Suppressor macrophage (primary cell): ENCODE results near the gene ZDHHC20.

Experiments
- DNase-seq, 4 experiments: peaks; one replicate each; pipeline ENCODE4 v3.0.0-alpha.2; 2020 to 2022

Gene ZDHHC20

GRCh38 chr13:21361706-21362105 is 97.4 kb downstream of the ZDHHC20 start:
- no peak for DNase-seq

GRCh38 chr13:21361123-21361522 is 98.0 kb downstream of the ZDHHC20 start:
- DNase-seq: no peak

- no peak for DNase-seq
Measured at GRCh38 chr13:21360463-21360862, 98.6 kb downstream of the ZDHHC20 start.

GRCh38 chr13:21359855-21360254 is 99.2 kb downstream of the ZDHHC20 start:
- no peak for DNase-seq

GRCh38 chr13:21355304-21355703 is 103.8 kb downstream of the ZDHHC20 start:
- DNase-seq: no peak

- no peak for DNase-seq
Measured at GRCh38 chr13:21354721-21355120, 104.4 kb downstream of the ZDHHC20 start.

- no peak for DNase-seq
Measured at GRCh38 chr13:21348488-21349120, 110.5 kb downstream of the ZDHHC20 start.

GRCh38 chr13:21347753-21348318 is 111.3 kb downstream of the ZDHHC20 start:
- no peak for DNase-seq

GRCh38 chr13:21344662-21345176 is 114.4 kb downstream of the ZDHHC20 start:
- DNase-seq: peak; percentile 41 to 58 (median 49)

- no peak for DNase-seq
Measured at GRCh38 chr13:21343659-21344058, 115.4 kb downstream of the ZDHHC20 start.

GRCh38 chr13:21342699-21343442 is 116.2 kb downstream of the ZDHHC20 start:
- no peak for DNase-seq

- DNase-seq: no peak
Measured at GRCh38 chr13:21341637-21342422, 117.3 kb downstream of the ZDHHC20 start.

GRCh38 chr13:21338639-21339278 is 120.3 kb downstream of the ZDHHC20 start:
- no peak for DNase-seq

GRCh38 chr13:21338156-21338555 is 120.9 kb downstream of the ZDHHC20 start:
- no peak for DNase-seq

- DNase-seq: no peak
Measured at GRCh38 chr13:21336609-21337349, 122.3 kb downstream of the ZDHHC20 start.

- no peak for DNase-seq
Measured at GRCh38 chr13:21333186-21333585, 125.9 kb downstream of the ZDHHC20 start.

GRCh38 chr13:21330126-21330861 is 128.8 kb downstream of the ZDHHC20 start:
- no peak for DNase-seq

- DNase-seq: no peak
Measured at GRCh38 chr13:21328836-21329477, 130.1 kb downstream of the ZDHHC20 start.

GRCh38 chr13:21328201-21328600 is 130.9 kb downstream of the ZDHHC20 start:
- no peak for DNase-seq
